ENCODE data around the gene PROM2. TPM values are rescaled to one million over a fixed set of nuclear protein-coding genes. Genes with fewer than 3 reads are reported as not detected.

The PROM2 gene
- total and polyA plus RNA-seq, 2 donors (not counting 3 experiments of a cell fraction or from before 2014, with no cell fraction given), result 0.39 to 0.60 TPM

DNA sequence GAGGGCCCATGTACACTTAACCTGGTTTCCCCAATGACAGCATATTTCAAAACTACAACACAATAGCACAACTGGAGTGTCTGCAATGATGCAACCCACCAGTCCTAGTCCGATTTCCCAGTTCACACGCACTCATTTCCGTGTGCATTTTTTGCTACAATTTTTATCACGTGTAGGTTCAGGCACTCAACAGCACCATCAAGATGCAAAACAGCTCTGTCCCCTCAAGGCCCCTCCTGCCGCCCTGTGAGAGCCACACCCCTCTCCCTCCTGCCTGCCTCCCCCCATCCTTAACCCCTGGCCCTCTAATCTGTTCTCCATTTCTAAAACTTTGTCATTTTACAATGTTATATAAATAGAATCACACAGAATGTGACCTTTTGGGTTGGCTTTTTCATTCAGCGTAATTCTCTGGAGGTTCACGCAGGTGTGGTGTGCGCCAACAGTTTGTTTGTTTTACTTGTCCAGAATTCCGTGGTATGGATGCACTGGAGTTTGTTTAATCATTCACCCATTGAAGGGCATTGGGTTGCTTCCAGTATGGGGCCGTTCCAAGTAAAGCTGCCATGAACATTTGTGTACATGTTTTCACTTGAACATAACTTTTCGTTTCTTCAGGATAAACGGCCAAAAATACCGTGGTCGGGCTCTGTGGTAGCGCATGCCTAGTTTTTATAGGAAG lies 31.3 kb downstream of the PROM2 start:
- POLR2A ChIA-PET, result no interaction called here
- H3K27me3 ChIP-seq (ENCODE audit: control insufficient read depth in 2 of 2, insufficient read depth in 2 of 2, low read length in 2 of 2), result no peaks in the 10 kb centered on the region
- DNase-seq (ENCODE audit: low read depth, low spot score), result no peak
- TF ChIP-seq MYC (IDR thresholded peaks at IDR 0.05; ENCODE audit: low read depth, low read length) (no peak), JUN (IDR thresholded peaks at IDR 0.05; ENCODE audit: borderline replicate concordance, insufficient read depth, insufficient read length, low read depth) (no peak), GATA2 (IDR thresholded peaks at IDR 0.05; ENCODE audit: insufficient read depth, insufficient read length, low read depth, low read length) (no peak), POLR2AphosphoS5 (IDR thresholded peaks at IDR 0.05; ENCODE audit: insufficient read depth, low read depth, low read length) (no peak), EZH2 (IDR thresholded peaks at IDR 0.05; ENCODE audit: borderline replicate concordance, low read depth, low read length, severe bottlenecking) (no peak), POLR2A (IDR thresholded peaks at IDR 0.05; ENCODE audit: low read depth, low read length) (no peak)
- TF ChIP-seq, protein P1, sequence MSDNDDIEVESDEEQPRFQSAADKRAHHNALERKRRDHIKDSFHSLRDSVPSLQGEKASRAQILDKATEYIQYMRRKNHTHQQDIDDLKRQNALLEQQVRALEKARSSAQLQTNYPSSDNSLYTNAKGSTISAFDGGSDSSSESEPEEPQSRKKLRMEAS (IDR thresholded peaks at IDR 0.05; ENCODE audit: insufficient read depth, insufficient read length), result no peak
- no peaks in the 10 kb centered on the region for H3K4me1 ChIP-seq (ENCODE audit: control insufficient read depth, extremely low read depth, insufficient read depth, low read length)
- H3K9ac ChIP-seq (replicated peaks; ENCODE audit: extremely low read depth, insufficient read depth, low read length), result no peak overlapping the region
- intact Hi-C loops (cut with micrococcal nuclease) (no loop called here), dilution Hi-C loops (cut with MboI; ENCODE audit: extremely low pct_ligation_motif_present, low sequenced_read_pairs) (no loop called here)
- no peaks in the 10 kb centered on the region for H3K36me3 ChIP-seq (ENCODE audit: control insufficient read depth in 2 of 2, extremely low read depth in 1 of 2, insufficient read depth in 2 of 2, low read length in 2 of 2)
- CTCF ChIA-PET, result no interaction called here
- H3K27ac ChIP-seq (ENCODE audit: insufficient read depth, low read depth, low read length), result no peak overlapping the region
- no peak overlapping the region for H2AFZ ChIP-seq (ENCODE audit: low read depth, low read length)
- no peak overlapping the region for H3K4me3 ChIP-seq (replicated peaks in 1 of 3; ENCODE audit: insufficient read depth in 1 of 3, low read depth in 1 of 3, low read length in 3 of 3)
- no TSS peak for BruUV-seq (replicated peaks)
- no peaks in the 10 kb centered on the region for H3K79me2 ChIP-seq (ENCODE audit: control insufficient read depth, insufficient read depth, low read length)
- FAIRE-seq, result no peak
- H3K9me3 ChIP-seq (replicated peaks; ENCODE audit: control insufficient read depth, insufficient read depth, low read length), result no peaks in the 10 kb centered on the region
- H3K4me2 ChIP-seq (ENCODE audit: insufficient read depth, low read length), result no peak overlapping the region
- H3K9me1 ChIP-seq (replicated peaks; ENCODE audit: control insufficient read depth, extremely low read depth, insufficient read depth, low read length), result no peaks in the 10 kb centered on the region
- H4K20me1 ChIP-seq (replicated peaks; ENCODE audit: control insufficient read depth, extremely low read depth, insufficient read depth, low read length), result no peaks in the 10 kb centered on the region

GRCh38 chr2:95306336-95306895 lies 32.2 kb downstream of the PROM2 start:
- Histone ChIP-seq H3K27ac (ENCODE audit: insufficient read depth, low read depth, low read length) (no peak overlapping the region), H3K9ac (replicated peaks; ENCODE audit: extremely low read depth, insufficient read depth, low read length) (no peak overlapping the region), H3K36me3 (ENCODE audit: control insufficient read depth in 2 of 2, extremely low read depth in 1 of 2, insufficient read depth in 2 of 2, low read length in 2 of 2) (no peaks in the 10 kb centered on the region), H3K79me2 (ENCODE audit: control insufficient read depth, insufficient read depth, low read length) (no peaks in the 10 kb centered on the region), H3K4me3 (replicated peaks in 1 of 3; ENCODE audit: insufficient read depth in 1 of 3, low read depth in 1 of 3, low read length in 3 of 3) (no peak overlapping the region), H3K9me3 (replicated peaks; ENCODE audit: control insufficient read depth, insufficient read depth, low read length) (no peaks in the 10 kb centered on the region), H3K27me3 (ENCODE audit: control insufficient read depth in 2 of 2, insufficient read depth in 2 of 2, low read length in 2 of 2) (no peaks in the 10 kb centered on the region), H3K4me2 (ENCODE audit: insufficient read depth, low read length) (no peak overlapping the region), H3K9me1 (replicated peaks; ENCODE audit: control insufficient read depth, extremely low read depth, insufficient read depth, low read length) (no peaks in the 10 kb centered on the region), H4K20me1 (replicated peaks; ENCODE audit: control insufficient read depth, extremely low read depth, insufficient read depth, low read length) (no peaks in the 10 kb centered on the region), H2AFZ (ENCODE audit: low read depth, low read length) (no peak overlapping the region), H3K4me1 (ENCODE audit: control insufficient read depth, extremely low read depth, insufficient read depth, low read length) (no peaks in the 10 kb centered on the region)
- TF ChIP-seq JUN (IDR thresholded peaks at IDR 0.05; ENCODE audit: borderline replicate concordance, insufficient read depth, insufficient read length, low read depth), result no peak
- no peak for TF ChIP-seq POLR2AphosphoS5 (IDR thresholded peaks at IDR 0.05; ENCODE audit: insufficient read depth, low read depth, low read length)
- TF ChIP-seq FOS (IDR thresholded peaks at IDR 0.05; ENCODE audit: borderline replicate concordance, insufficient read depth, low read length), result no peak
- no peak for TF ChIP-seq POLR2A (IDR thresholded peaks at IDR 0.05; ENCODE audit: low read depth, low read length)
- TF ChIP-seq, protein P1 (IDR thresholded peaks at IDR 0.05; ENCODE audit: insufficient read depth, insufficient read length), result no peak
- CTCF ChIA-PET, result no interaction called here
- POLR2A ChIA-PET, result no interaction called here
- intact Hi-C loops (cut with micrococcal nuclease) (no loop called here), dilution Hi-C loops (cut with MboI; ENCODE audit: extremely low pct_ligation_motif_present, low sequenced_read_pairs) (no loop called here)
- DNase-seq (ENCODE audit: low read depth, low spot score), result no peak
- no peak for FAIRE-seq
- no TSS peak for BruUV-seq (replicated peaks)
